GM18868 (cell line): Measurements from ENCODE around the gene OSBPL1A.

Experiments
- ATAC-seq: cut with Tn5 transposase; IDR thresholded peaks from one replicate; pipeline ENCODE4 v1.9.1; 2021; ENCODE audit warnings: mild to moderate bottlenecking, moderate library complexity; ENCODE audit not compliant: unreplicated experiment

OSBPL1A gene

GRCh38 chr18:24138409-24138788 is 259.2 kb downstream of the OSBPL1A start:
- ATAC-seq, result no peak

GRCh38 chr18:24136967-24137373 is 260.7 kb downstream of the OSBPL1A start:
- no peak for ATAC-seq

GRCh38 chr18:24130494-24130893 is 267.1 kb downstream of the OSBPL1A start:
- no peak for ATAC-seq

- no peak for ATAC-seq
Measured at GRCh38 chr18:24128700-24129099, 268.9 kb downstream of the OSBPL1A start.

- ATAC-seq, result no peak
Measured at GRCh38 chr18:24127735-24128134, 269.9 kb downstream of the OSBPL1A start.

- ATAC-seq, result no peak
Measured at GRCh38 chr18:24126155-24126961, 271.3 kb downstream of the OSBPL1A start.

- no peak for ATAC-seq
Measured at GRCh38 chr18:24121625-24122024, 276.0 kb downstream of the OSBPL1A start.

GRCh38 chr18:24120676-24121075 is 276.9 kb downstream of the OSBPL1A start:
- no peak for ATAC-seq

GRCh38 chr18:24118750-24119577 is 278.7 kb downstream of the OSBPL1A start:
- ATAC-seq, result peak; percentile 86

- ATAC-seq, result no peak
Measured at GRCh38 chr18:24115628-24116027, 282.0 kb downstream of the OSBPL1A start.

- ATAC-seq, result no peak
Measured at GRCh38 chr18:24114924-24115549, 282.6 kb downstream of the OSBPL1A start.

- no peak for ATAC-seq
Measured at GRCh38 chr18:24112874-24113615, 284.6 kb downstream of the OSBPL1A start.

GRCh38 chr18:24112464-24112863 is 285.2 kb downstream of the OSBPL1A start:
- ATAC-seq, result no peak
